GM12874 (cell line): ENCODE results near the gene NEU1.

ENCODE experiments used
- CTCF ChIP-seq: IDR thresholded peaks from 2 replicates; pipeline ENCODE4 v1.5.1; 2011; ENCODE audit warnings: low read depth, mild to moderate bottlenecking, control low read depth, low read length, moderate library complexity; ENCODE audit not compliant: insufficient read depth

Gene NEU1

GRCh38 chr6:31815025-31815838 lies 47.4 kb downstream of the NEU1 start, which contains the start of the genes HSPA1A and HSPA1L:
Gene HSPA1A (plus strand): TSS chr6:31815543. CDS start chr6:31815757, 214 bp downstream.
Gene HSPA1L (minus strand): TSS chr6:31815283. CDS start chr6:31811972, 3,311 bp downstream.
- no peak for TF ChIP-seq CTCF

- no peak for TF ChIP-seq CTCF
These were observed 48.0 kb downstream of the NEU1 start for GRCh38 chr6:31814677-31815024.

GRCh38 chr6:31813465-31813849 lies 49.2 kb downstream of the NEU1 start:
- TF ChIP-seq CTCF = no peak

- TF ChIP-seq CTCF = no peak
These were observed 51.0 kb downstream of the NEU1 start for GRCh38 chr6:31811645-31812044.
